Measurements from ENCODE around the gene ANGPTL8.
A peak's percentile ranks its signal among the peaks of the same experiment; 100 is the strongest.

ANGPTL8 gene

DNA sequence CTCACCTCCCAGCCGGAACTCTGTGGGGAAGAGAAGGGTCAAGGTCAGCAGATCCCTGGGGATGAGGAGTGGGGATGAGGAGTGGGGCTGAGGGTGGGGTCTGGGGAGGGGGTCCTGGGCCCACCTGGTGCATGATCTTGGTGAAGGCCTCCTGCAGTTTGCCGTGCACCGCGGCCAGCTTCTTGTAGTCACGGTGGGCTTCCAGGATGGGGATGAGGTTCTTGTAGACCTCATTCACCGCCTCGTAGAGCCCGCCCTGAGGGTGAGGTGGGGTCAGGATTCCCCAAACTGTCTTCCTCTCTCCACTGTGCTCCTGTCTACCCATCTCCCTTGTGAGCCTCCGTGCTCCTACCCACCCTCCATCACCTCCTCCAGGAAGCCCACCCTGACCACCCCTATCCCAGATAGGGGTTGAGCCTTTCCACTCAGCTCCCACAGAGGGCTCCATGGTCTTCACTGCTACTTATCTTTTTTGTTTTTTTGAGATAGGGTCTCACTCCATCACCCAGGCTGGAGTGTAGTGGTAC lies 35.3 kb upstream of the ANGPTL8 start:
- no peaks in the 10 kb centered on the region for H3K27me3 ChIP-seq (ENCODE audit: low read depth, low read length)
- H3K4me2 ChIP-seq (ENCODE audit: low read length) = no peak overlapping the region
- peaks cover 5% of the 10 kb centered on the region for H3K36me3 ChIP-seq (replicated peaks; ENCODE audit: low read depth, low read length)
- H3K4me3 ChIP-seq (ENCODE audit: low read length) = no peak overlapping the region
- H3K27ac ChIP-seq (ENCODE audit: low read length) = no peak overlapping the region
- no peaks in the 10 kb centered on the region for H3K79me2 ChIP-seq (ENCODE audit: low read length)
- no peak overlapping the region for H3K9ac ChIP-seq (ENCODE audit: low read length)
- H3K9me3 ChIP-seq (ENCODE audit: insufficient read depth, low read length) = no peaks in the 10 kb centered on the region
- H2AFZ ChIP-seq (ENCODE audit: low read depth, low read length) = no peak overlapping the region
- TF ChIP-seq EZH2phosphoT487 (IDR thresholded peaks at IDR 0.05; ENCODE audit: low read depth) = no peak
- TF ChIP-seq, protein P1, sequence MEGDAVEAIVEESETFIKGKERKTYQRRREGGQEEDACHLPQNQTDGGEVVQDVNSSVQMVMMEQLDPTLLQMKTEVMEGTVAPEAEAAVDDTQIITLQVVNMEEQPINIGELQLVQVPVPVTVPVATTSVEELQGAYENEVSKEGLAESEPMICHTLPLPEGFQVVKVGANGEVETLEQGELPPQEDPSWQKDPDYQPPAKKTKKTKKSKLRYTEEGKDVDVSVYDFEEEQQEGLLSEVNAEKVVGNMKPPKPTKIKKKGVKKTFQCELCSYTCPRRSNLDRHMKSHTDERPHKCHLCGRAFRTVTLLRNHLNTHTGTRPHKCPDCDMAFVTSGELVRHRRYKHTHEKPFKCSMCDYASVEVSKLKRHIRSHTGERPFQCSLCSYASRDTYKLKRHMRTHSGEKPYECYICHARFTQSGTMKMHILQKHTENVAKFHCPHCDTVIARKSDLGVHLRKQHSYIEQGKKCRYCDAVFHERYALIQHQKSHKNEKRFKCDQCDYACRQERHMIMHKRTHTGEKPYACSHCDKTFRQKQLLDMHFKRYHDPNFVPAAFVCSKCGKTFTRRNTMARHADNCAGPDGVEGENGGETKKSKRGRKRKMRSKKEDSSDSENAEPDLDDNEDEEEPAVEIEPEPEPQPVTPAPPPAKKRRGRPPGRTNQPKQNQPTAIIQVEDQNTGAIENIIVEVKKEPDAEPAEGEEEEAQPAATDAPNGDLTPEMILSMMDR (IDR thresholded peaks at IDR 0.05; ENCODE audit: low read depth, low read length) = no peak
- no peaks in the 10 kb centered on the region for H4K20me1 ChIP-seq (ENCODE audit: insufficient read depth, low read length)
- H3K4me1 ChIP-seq (ENCODE audit: low read length) = peaks cover 53% of the 10 kb centered on the region

DNA sequence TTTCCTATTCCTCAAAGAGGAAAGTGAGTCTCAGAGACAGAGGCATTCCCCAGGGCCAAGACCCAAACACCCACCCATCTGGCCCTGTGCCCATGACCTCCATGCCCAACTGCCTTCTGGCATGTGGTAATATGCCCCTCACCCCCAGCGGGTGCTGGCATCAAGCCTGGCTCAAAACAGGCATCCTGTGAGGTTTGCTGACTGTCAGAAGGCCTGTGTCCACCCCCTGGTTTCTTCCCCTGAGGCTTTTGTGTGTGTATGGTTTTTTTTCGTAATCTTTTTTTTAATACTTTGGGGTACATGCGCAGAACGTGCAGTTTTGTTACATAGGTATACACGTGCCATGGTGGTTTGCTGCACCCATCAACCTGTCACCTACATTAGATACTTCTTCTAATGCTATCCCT lies 34.5 kb upstream of the ANGPTL8 start:
- H3K27me3 ChIP-seq (ENCODE audit: low read depth, low read length) = no peaks in the 10 kb centered on the region
- no peaks in the 10 kb centered on the region for H4K20me1 ChIP-seq (ENCODE audit: insufficient read depth, low read length)
- TF ChIP-seq, protein P1 (IDR thresholded peaks at IDR 0.05; ENCODE audit: low read depth, low read length) = no peak
- no peak for TF ChIP-seq EZH2phosphoT487 (IDR thresholded peaks at IDR 0.05; ENCODE audit: low read depth)
- H3K9me3 ChIP-seq (ENCODE audit: insufficient read depth, low read length) = no peaks in the 10 kb centered on the region
- H3K79me2 ChIP-seq (ENCODE audit: low read length) = no peaks in the 10 kb centered on the region
- no peak overlapping the region for H2AFZ ChIP-seq (ENCODE audit: low read depth, low read length)
- peaks cover 5% of the 10 kb centered on the region for H3K36me3 ChIP-seq (replicated peaks; ENCODE audit: low read depth, low read length)
- no peak overlapping the region for H3K27ac ChIP-seq (ENCODE audit: low read length)
- peaks cover 53% of the 10 kb centered on the region for H3K4me1 ChIP-seq (ENCODE audit: low read length)
- H3K9ac ChIP-seq (ENCODE audit: low read length) = no peak overlapping the region; the same call in 1 of the 2 replicates
- peak overlapping the region; percentile 41; the same call in 1 of the 2 replicates for H3K4me2 ChIP-seq (ENCODE audit: low read length)
- no peak overlapping the region for H3K4me3 ChIP-seq (ENCODE audit: low read length)

DNA sequence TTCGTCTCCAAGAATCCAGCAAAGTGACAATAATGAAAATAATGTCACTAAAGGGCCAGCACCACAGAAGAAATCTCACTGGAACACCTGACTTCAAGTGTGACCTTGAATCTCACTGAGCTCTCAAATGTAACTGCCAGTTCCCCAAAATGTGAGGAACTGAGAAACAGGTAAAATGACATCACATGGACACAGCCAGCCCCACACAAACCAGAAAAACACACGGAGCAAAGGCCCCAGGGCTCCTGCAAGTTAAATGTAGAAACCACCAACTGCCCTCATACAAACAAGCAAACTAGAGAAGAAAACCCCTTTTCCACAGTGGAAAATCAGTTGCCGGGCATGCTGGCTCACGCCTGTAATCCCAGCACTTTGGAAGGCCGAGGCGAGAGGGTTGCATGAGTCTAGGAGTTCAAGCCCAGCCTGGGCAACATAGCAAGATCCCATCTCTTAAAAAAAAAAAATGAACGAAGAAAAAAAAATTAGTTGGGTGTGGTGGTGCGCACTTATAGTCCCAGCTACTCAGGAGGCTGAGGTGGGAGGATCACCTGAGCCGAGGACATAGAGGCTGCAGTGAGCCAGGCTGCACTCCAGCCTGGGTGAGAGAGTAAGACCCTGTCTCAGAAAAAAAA lies 33.4 kb upstream of the ANGPTL8 start:
- Histone ChIP-seq H3K4me3 (ENCODE audit: low read length) (no peak overlapping the region), H3K9ac (ENCODE audit: low read length) (no peak overlapping the region; the same call in 1 of the 2 replicates), H2AFZ (ENCODE audit: low read depth, low read length) (no peak overlapping the region), H4K20me1 (ENCODE audit: insufficient read depth, low read length) (peaks cover 7% of the 10 kb centered on the region), H3K4me1 (ENCODE audit: low read length) (peaks cover 53% of the 10 kb centered on the region), H3K9me3 (ENCODE audit: insufficient read depth, low read length) (no peaks in the 10 kb centered on the region), H3K79me2 (ENCODE audit: low read length) (no peaks in the 10 kb centered on the region), H3K36me3 (replicated peaks; ENCODE audit: low read depth, low read length) (peaks cover 5% of the 10 kb centered on the region), H3K27ac (ENCODE audit: low read length) (peak overlapping the region; percentile 77), H3K27me3 (ENCODE audit: low read depth, low read length) (no peaks in the 10 kb centered on the region), H3K4me2 (ENCODE audit: low read length) (peak overlapping the region; percentile 41)
- TF ChIP-seq, protein P1 (IDR thresholded peaks at IDR 0.05; ENCODE audit: low read depth, low read length) = no peak
- TF ChIP-seq EZH2phosphoT487 (IDR thresholded peaks at IDR 0.05; ENCODE audit: low read depth) = no peak

DNA sequence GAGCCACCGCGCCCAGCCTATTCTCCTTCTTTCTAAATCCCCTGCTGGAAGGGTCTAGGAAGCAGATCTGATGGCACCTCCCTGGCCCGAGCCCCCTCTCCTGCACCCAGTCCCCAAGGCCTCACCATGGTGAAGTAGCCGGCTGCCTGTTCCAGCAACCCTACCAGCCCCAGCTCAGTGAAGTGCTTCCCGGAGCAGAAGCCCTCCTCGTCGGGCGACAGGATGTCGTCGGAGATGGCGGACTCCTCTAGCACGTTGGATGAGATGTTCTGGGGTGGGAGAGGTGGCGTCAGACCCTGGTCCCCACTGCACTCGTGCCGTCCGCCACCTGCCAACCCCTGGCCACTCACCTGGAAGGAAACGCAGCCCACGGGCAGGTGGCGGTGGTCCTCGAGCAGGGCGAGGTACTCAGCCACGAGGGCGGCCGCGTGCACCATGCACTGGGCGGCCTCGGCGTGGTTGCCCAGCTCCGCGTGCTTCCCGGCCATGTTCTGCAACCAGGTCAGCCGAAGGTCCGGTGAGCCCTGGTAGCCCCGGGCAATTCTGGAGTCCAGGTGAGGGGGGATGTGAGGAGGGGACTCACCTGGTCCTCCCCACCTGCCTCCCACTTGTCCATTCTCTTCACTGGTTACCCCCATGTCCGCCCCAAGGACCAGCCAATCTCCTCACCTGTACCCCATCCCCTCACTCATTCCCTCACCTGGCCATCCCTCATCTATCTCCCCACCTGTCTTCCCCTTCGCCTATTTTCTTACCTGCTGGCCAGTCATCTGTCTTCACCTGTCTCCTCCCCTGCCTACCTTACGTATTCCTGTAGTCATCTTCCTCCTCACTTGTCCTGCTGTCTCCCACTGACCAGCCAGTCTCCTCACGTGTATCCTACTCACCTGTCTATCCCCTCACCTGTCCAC lies 30.6 kb upstream of the ANGPTL8 start:
- H3K4me1 ChIP-seq (ENCODE audit: low read length) = peaks cover 29% of the 10 kb centered on the region
- no peaks in the 10 kb centered on the region for H3K9me3 ChIP-seq (ENCODE audit: insufficient read depth, low read length)
- H2AFZ ChIP-seq (ENCODE audit: low read depth, low read length) = no peak overlapping the region
- peaks cover 11% of the 10 kb centered on the region for H4K20me1 ChIP-seq (ENCODE audit: insufficient read depth, low read length)
- H3K27me3 ChIP-seq (ENCODE audit: low read depth, low read length) = no peaks in the 10 kb centered on the region
- no peak overlapping the region for H3K4me2 ChIP-seq (ENCODE audit: low read length)
- no peak overlapping the region for H3K9ac ChIP-seq (ENCODE audit: low read length)
- H3K79me2 ChIP-seq (ENCODE audit: low read length) = no peaks in the 10 kb centered on the region
- TF ChIP-seq, protein P1 (IDR thresholded peaks at IDR 0.05; ENCODE audit: low read depth, low read length) = no peak
- TF ChIP-seq EZH2phosphoT487 (IDR thresholded peaks at IDR 0.05; ENCODE audit: low read depth) = no peak
- no peak overlapping the region for H3K4me3 ChIP-seq (ENCODE audit: low read length)
- no peak overlapping the region for H3K27ac ChIP-seq (ENCODE audit: low read length)
- H3K36me3 ChIP-seq (replicated peaks; ENCODE audit: low read depth, low read length) = peaks cover 5% of the 10 kb centered on the region
